Endothelial cell of umbilical vein (primary cell): ENCODE results near the gene MCC.

Experiments used
- GATA2 ChIP-seq: IDR thresholded peaks from 2 replicates; pipeline ENCODE4 v1.7.0; 2011; ENCODE audit warnings: low read depth, mild to moderate bottlenecking, moderate library complexity, mixed read lengths, low read length; ENCODE audit not compliant: insufficient read length, insufficient read depth
- MYC ChIP-seq: IDR thresholded peaks from one replicate; pipeline ENCODE4 v1.6.1; 2011; ENCODE audit warnings: mild to moderate bottlenecking, low read depth, low read length
- POLR2A ChIP-seq: IDR thresholded peaks from 2 replicates; pipeline ENCODE4 v1.6.1; 2012; ENCODE audit warnings: low read depth, mild to moderate bottlenecking, control low read depth, low read length
- POLR2AphosphoS5 ChIP-seq: IDR thresholded peaks from 2 replicates; pipeline ENCODE4 v1.6.1; 2012; ENCODE audit warnings: low read depth, mild to moderate bottlenecking, control low read depth, low read length, moderate library complexity; ENCODE audit not compliant: insufficient read depth
- TF ChIP-seq, protein P1 (sequence below), 2 donors: IDR thresholded peaks; 1 replicate in 1 of 2; 2 replicates in 1 of 2; pipeline ENCODE4 v1.5.1; 2011; ENCODE audit warnings: low read length in 2 of 2, mild to moderate bottlenecking in 2 of 2, moderate library complexity in 2 of 2, control low read depth in 1 of 2, inconsistent platforms in 1 of 2, low read depth in 1 of 2; ENCODE audit not compliant: insufficient read depth in 1 of 2; ENCODE audit errors: extremely low read depth in 1 of 2

DNA sequence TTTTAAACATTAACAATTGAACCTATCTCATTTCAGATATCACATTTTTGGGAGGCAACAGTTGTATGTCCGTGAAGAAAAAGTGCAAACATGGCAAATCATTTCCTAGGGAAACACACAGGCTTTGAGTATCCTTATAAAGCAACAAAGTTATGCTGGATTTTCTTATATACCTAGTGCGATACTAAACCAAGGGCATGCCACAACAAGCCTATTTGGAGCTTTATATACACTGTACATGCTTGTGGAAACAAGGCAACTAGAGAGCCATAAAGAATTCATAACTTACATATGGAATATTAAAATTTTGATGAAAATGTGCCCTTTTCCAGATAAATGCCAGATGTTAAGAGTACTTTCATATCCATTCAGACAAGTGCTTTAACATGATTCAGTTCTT lies 320.3 kb downstream of the MCC start:
- TF ChIP-seq, protein P1, sequence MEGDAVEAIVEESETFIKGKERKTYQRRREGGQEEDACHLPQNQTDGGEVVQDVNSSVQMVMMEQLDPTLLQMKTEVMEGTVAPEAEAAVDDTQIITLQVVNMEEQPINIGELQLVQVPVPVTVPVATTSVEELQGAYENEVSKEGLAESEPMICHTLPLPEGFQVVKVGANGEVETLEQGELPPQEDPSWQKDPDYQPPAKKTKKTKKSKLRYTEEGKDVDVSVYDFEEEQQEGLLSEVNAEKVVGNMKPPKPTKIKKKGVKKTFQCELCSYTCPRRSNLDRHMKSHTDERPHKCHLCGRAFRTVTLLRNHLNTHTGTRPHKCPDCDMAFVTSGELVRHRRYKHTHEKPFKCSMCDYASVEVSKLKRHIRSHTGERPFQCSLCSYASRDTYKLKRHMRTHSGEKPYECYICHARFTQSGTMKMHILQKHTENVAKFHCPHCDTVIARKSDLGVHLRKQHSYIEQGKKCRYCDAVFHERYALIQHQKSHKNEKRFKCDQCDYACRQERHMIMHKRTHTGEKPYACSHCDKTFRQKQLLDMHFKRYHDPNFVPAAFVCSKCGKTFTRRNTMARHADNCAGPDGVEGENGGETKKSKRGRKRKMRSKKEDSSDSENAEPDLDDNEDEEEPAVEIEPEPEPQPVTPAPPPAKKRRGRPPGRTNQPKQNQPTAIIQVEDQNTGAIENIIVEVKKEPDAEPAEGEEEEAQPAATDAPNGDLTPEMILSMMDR (IDR thresholded peaks at IDR 0.05; ENCODE audit: extremely low read depth in 1 of 2, insufficient read depth in 1 of 2, low read depth in 1 of 2, low read length in 2 of 2), result no peak
- TF ChIP-seq MYC (no peak), POLR2A (no peak), POLR2AphosphoS5 (no peak), GATA2 (no peak)
